Epithelial cell of proximal tubule (primary cell): ENCODE results near the gene KIF19. TPM values are rescaled to one million over a fixed set of nuclear protein-coding genes. Genes with fewer than 3 reads are reported as not detected.

ENCODE experiments used
- DNase-seq: peaks from one replicate; pipeline ENCODE4 v3.0.0-alpha.2; 2011; ENCODE audit warnings: low read depth
- H3K4me3 ChIP-seq: 2 replicates; pipeline ENCODE4 v1.5.1; 2011; ENCODE audit warnings: low read depth, mild to moderate bottlenecking, low read length
- total RNA-seq: library from RNA; depleted of rRNA; stranded (reverse); fragments of >200 nt; gene quantifications from 2 replicates; pipeline ENCODE4 v1.2.3, GENCODE V29; 2015
- TF ChIP-seq, protein P1 (sequence below): conservative IDR thresholded peaks from 2 replicates; pipeline ENCODE4 v1.5.1; 2012; ENCODE audit warnings: low read depth, mild to moderate bottlenecking, low read length

The KIF19 gene
- total RNA-seq, 1 donor from 2014 or later, result not detected

DNA sequence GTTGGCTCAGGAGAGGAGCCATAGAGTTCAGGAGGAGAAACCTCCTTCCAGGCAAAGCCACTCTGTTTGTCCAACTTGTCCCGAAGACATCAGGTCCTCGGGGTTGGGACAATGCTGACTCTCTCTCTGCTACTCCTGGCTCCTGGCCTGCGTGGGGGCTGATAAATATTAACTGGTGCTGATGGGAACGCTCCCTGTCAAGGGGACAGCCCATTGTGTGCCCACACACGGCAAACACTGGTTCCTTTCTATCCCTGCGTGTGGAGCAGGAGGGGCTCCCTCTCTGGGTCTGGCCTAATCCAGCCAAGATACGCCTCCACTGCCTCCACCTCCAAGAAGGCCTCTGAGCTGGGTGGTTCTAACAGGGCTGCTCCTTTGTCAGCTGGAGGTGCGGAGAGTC is 4.4 kb downstream of the KIF19 start:
- no peak overlapping the region for H3K4me3 ChIP-seq
- TF ChIP-seq, protein P1, sequence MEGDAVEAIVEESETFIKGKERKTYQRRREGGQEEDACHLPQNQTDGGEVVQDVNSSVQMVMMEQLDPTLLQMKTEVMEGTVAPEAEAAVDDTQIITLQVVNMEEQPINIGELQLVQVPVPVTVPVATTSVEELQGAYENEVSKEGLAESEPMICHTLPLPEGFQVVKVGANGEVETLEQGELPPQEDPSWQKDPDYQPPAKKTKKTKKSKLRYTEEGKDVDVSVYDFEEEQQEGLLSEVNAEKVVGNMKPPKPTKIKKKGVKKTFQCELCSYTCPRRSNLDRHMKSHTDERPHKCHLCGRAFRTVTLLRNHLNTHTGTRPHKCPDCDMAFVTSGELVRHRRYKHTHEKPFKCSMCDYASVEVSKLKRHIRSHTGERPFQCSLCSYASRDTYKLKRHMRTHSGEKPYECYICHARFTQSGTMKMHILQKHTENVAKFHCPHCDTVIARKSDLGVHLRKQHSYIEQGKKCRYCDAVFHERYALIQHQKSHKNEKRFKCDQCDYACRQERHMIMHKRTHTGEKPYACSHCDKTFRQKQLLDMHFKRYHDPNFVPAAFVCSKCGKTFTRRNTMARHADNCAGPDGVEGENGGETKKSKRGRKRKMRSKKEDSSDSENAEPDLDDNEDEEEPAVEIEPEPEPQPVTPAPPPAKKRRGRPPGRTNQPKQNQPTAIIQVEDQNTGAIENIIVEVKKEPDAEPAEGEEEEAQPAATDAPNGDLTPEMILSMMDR, result no peak
- no peak for DNase-seq

DNA sequence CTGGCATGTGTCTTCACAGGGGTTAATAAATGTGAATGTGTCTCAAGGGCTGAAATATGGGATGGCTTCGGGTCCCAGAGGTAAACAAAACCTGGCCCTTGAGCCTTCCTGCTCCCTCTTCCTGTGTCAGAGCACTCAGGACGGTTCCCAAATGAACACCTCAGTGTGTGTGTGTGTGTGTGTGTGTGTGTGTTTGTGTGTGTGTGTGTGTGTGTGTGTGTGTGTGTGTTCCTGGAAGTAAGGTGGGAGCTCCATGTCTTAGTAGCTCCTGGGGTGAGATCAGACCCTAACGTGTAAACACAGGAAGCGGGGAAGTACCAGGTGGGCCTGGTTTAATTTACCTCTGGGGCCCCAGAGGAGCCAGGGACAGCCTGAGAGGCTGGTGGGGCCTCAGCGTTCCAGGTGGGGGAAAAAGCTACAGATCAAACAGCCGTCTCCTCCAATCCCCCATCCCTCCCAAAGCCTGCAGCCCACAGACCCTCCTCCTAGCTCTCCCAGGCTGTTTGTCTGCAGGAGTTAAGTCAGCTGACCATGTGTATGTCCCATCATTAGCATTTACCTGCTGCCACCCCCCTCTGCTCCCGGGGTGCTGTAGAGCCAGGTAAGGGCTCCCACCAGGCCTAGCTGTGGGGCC is 6.1 kb downstream of the KIF19 start:
- DNase-seq, result no peak
- TF ChIP-seq, protein P1, result no peak
- H3K4me3 ChIP-seq, result no peak overlapping the region

DNA sequence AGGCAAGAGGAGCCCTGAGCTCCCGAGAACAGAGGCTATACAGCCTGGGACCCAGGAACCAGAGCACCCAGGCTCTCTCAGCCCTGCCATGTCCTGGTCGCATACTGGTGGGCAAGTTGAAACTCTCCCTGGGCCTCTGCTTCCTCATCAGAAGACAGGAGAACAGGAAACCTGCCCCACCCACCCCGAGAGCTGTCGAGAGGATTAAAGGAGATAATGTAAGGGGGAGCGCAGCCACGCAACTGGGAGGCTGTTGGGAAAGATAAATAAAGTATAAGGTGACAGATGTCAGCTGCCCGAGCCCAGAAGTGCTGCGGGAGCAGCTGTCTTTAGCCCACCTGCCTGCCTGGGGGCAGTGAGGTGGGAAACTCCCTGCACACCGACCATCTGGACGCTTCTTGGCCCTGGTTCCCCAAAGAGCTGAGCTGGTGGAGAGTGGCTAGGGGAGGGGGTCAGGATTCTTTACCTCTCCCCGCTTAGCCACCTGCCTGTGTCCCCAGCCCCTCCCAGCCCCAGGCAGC is 6.8 kb downstream of the KIF19 start:
- DNase-seq, result no peak
- TF ChIP-seq, protein P1, result no peak
- H3K4me3 ChIP-seq, result no peak overlapping the region

DNA sequence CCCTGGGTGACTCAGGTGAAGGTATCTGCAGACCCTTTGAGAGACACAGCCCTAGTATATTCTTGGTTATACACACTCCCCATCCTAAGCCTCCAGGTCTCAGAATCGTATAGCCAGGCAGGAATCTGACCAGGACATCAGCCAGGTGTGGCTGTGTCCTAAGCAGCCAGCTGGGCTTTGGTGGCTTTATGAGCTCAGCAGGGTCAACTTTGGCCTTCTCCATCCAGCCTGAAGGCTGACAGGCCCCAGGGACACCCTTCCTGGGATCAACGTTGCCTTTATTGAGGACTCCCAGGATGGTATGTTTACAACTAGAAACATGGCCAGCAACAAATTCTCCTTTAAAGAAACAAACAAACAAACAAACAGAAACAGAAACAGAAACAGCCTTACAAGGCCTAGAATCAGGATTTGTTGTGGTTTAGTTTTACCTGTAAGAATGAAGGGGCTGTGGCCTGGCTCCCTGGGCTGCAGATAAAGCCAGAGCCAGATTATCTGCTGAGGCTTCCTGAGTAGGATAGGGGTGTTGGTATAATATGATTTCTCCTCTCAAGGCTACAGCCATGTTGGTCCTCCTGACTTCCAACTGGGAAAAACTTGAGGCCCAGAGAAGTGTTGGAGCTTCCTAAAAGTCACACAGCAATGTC is 8.5 kb downstream of the KIF19 start:
- TF ChIP-seq, protein P1, result no peak
- DNase-seq, result no peak

DNA sequence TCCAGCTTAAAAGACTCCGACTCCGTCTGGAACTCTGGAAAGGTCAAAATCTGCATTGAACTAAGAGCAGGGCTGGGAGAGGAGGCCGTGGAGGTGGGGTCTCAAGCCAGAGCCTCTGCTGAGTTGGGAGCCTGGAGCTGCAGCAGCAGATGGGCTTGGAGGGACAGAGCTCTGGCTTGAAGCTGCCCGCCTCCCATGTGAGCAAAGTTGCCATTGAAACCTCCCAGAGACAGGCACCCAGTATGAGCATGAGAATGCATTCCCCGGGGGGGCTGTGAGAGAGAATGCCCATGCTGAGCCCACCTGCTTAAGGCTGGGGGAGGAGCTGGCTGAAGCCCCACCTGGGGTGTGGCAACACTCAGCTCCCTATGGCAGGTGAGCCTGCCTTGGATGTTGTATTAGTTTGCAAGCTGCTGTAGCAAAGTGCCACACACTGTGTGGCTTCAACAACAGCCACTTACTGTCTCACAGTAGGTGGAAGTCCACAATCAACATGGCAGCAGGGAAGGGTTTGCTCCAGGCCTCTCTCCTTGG is 9.6 kb downstream of the KIF19 start:
- TF ChIP-seq, protein P1, result no peak
- H3K4me3 ChIP-seq, result no peak overlapping the region
- DNase-seq, result no peak

More for the DNA sequence above, 8.5 kb downstream of the KIF19 start:
- H3K4me3 ChIP-seq, result no peak overlapping the region

DNA sequence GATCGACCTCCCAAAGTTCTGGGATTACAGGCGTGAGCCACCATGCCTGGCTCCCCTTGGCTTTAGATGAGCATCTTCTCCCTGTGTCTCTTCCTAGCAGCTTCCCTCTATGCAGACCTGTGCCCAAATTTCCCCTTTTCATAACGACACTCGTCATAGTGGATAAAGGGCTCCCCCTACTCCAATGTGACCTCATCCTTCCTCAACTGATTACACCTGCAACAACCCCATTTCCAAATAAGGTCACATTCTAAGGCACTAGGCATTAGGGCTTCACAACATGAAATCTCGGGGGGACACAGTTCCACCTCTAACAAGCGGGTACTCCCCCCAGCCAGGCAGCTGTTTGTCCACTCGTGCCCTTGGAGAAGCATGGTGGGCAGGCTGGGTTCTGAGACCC is 10.3 kb downstream of the KIF19 start:
- no peak overlapping the region for H3K4me3 ChIP-seq
- no peak for DNase-seq
- TF ChIP-seq, protein P1, result no peak
